ENCODE data around the gene RAVER1. TPM values are rescaled to one million over a fixed set of nuclear protein-coding genes. Genes with fewer than 3 reads are reported as not detected.

The RAVER1 gene
- total and polyA plus RNA-seq, 2 of the 13 experiments (the other 11 are each of a cell fraction or from before 2014, with no cell fraction given): 3.6 to 7.9 TPM

DNA sequence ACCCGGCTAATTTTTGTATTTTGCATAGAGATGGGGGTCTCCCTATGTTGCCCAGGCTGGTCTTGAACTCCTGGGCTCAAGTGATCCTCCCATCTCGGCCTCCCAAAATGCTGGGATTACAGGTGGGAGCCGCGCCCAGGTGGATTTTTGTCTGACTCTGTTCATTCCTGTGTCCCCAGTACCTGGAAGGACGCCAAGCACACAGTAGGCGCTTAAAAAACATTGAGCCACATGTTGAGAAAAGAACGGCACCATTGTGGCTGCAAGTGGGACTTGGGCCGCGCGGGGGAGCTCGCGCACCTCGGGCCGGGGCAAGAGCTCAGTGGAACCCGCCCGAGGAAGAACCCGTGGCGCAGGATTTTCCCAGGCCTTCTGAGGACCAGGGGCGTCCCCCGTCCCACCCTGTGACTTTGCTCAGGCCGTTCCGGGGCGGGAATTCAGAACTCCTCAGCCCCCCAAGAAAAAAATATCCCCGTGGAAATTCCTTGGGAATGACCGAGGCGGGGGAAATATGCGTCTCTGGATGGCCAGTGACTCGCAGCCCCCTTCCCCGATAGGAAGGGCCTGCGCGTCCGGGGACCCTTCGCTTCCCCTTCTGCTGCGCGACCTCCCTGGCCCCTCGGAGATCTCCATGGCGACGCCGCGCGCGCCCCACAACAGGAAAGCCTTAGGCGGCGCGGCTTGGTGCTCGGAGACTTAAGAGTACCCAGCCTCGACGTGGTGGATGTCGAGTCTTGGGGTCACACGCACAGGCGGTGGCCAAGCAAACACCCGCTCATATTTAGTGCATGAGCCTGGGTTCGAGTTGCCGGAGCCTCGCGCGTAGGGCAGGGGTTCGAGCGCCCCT lies 63.8 kb downstream of the RAVER1 start (continued):
- TF ChIP-seq, protein P1, sequence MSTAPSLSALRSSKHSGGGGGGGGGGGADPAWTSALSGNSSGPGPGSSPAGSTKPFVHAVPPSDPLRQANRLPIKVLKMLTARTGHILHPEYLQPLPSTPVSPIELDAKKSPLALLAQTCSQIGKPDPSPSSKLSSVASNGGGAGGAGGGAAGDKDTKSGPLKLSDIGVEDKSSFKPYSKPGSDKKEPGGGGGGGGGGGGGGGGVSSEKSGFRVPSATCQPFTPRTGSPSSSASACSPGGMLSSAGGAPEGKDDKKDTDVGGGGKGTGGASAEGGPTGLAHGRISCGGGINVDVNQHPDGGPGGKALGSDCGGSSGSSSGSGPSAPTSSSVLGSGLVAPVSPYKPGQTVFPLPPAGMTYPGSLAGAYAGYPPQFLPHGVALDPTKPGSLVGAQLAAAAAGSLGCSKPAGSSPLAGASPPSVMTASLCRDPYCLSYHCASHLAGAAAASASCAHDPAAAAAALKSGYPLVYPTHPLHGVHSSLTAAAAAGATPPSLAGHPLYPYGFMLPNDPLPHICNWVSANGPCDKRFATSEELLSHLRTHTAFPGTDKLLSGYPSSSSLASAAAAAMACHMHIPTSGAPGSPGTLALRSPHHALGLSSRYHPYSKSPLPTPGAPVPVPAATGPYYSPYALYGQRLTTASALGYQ (CRISPR knock-in tag; IDR thresholded peaks at IDR 0.05): no peak
- TF ChIP-seq, protein P2, sequence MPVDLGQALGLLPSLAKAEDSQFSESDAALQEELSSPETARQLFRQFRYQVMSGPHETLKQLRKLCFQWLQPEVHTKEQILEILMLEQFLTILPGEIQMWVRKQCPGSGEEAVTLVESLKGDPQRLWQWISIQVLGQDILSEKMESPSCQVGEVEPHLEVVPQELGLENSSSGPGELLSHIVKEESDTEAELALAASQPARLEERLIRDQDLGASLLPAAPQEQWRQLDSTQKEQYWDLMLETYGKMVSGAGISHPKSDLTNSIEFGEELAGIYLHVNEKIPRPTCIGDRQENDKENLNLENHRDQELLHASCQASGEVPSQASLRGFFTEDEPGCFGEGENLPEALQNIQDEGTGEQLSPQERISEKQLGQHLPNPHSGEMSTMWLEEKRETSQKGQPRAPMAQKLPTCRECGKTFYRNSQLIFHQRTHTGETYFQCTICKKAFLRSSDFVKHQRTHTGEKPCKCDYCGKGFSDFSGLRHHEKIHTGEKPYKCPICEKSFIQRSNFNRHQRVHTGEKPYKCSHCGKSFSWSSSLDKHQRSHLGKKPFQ (CRISPR knock-in tag; IDR thresholded peaks at IDR 0.05; ENCODE audit: insufficient replicate concordance): no peak
- no peak for TF ChIP-seq SP5 (CRISPR knock-in tag; IDR thresholded peaks at IDR 0.05; ENCODE audit: borderline replicate concordance, low read depth)
- TF ChIP-seq, protein P3, sequence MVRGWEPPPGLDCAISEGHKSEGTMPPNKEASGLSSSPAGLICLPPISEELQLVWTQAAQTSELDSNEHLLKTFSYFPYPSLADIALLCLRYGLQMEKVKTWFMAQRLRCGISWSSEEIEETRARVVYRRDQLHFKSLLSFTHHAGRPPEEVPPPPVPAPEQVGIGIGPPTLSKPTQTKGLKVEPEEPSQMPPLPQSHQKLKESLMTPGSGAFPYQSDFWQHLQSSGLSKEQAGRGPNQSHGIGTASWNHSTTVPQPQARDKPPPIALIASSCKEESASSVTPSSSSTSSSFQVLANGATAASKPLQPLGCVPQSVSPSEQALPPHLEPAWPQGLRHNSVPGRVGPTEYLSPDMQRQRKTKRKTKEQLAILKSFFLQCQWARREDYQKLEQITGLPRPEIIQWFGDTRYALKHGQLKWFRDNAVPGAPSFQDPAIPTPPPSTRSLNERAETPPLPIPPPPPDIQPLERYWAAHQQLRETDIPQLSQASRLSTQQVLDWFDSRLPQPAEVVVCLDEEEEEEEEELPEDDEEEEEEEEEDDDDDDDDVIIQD (CRISPR knock-in tag; IDR thresholded peaks at IDR 0.05; ENCODE audit: low read depth): no peak
- no peak for TF ChIP-seq HOXA3 (CRISPR knock-in tag; IDR thresholded peaks at IDR 0.05)
- 0 out of 2 replicates have a peak, but pooled peaks have one; percentile 50 for TF ChIP-seq ZNF724P (CRISPR knock-in tag; IDR thresholded peaks at IDR 0.05; ENCODE audit: borderline replicate concordance)
- TF ChIP-seq ZNF674 (CRISPR knock-in tag; IDR thresholded peaks at IDR 0.05; ENCODE audit: low read depth): no peak
- no peak for TF ChIP-seq HDAC1 (CRISPR knock-in tag; IDR thresholded peaks at IDR 0.05)
- TF ChIP-seq, protein P4, sequence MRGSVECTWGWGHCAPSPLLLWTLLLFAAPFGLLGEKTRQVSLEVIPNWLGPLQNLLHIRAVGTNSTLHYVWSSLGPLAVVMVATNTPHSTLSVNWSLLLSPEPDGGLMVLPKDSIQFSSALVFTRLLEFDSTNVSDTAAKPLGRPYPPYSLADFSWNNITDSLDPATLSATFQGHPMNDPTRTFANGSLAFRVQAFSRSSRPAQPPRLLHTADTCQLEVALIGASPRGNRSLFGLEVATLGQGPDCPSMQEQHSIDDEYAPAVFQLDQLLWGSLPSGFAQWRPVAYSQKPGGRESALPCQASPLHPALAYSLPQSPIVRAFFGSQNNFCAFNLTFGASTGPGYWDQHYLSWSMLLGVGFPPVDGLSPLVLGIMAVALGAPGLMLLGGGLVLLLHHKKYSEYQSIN (CRISPR knock-in tag; IDR thresholded peaks at IDR 0.05; ENCODE audit: borderline replicate concordance): no peak
- peak; percentile 16; the same call in 1 of the 2 replicates for TF ChIP-seq ZNF775 (CRISPR knock-in tag; IDR thresholded peaks at IDR 0.05; ENCODE audit: borderline replicate concordance)
- TF ChIP-seq, protein P5, sequence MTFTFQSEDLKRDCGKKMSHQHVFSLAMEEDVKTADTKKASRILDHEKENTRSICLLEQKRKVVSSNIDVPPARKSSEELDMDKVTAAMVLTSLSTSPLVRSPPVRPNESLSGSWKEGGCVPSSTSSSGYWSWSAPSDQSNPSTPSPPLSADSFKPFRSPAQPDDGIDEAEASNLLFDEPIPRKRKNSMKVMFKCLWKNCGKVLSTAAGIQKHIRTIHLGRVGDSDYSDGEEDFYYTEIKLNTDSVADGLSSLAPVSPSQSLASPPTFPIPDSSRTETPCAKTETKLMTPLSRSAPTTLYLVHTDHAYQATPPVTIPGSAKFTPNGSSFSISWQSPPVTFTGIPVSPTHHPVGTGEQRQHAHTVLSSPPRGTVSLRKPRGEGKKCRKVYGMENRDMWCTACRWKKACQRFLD (CRISPR knock-in tag; IDR thresholded peaks at IDR 0.05; ENCODE audit: borderline replicate concordance): no peak
- TF ChIP-seq, protein P6, sequence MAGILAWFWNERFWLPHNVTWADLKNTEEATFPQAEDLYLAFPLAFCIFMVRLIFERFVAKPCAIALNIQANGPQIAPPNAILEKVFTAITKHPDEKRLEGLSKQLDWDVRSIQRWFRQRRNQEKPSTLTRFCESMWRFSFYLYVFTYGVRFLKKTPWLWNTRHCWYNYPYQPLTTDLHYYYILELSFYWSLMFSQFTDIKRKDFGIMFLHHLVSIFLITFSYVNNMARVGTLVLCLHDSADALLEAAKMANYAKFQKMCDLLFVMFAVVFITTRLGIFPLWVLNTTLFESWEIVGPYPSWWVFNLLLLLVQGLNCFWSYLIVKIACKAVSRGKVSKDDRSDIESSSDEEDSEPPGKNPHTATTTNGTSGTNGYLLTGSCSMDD (CRISPR knock-in tag; IDR thresholded peaks at IDR 0.05): no peak
- TF ChIP-seq ZNF234 (CRISPR knock-in tag; conservative IDR thresholded peaks at IDR 0.05): no peak
- TF ChIP-seq ZNF619 (CRISPR knock-in tag; IDR thresholded peaks at IDR 0.05): no peak

All from HepG2 (cell line).